Lung (tissue), 12 donors: ENCODE measurements around the gene PADI1. TPM values are rescaled to one million over a fixed set of nuclear protein-coding genes. Genes with fewer than 3 reads are reported as not detected.

Source experiments
- ATAC-seq: fragments of 200-7000 bp; cut with Tn5 transposase; one replicate; pipeline ENCODE4 v1.9.1; 2020; ENCODE audit warnings: moderate number of reproducible peaks; ENCODE audit not compliant: insufficient read depth, low FRiP score
- DNase-seq, 3 donors: peaks; one replicate each; pipeline ENCODE4 v3.0.0-alpha.2; 2013 to 2017
- H3K27ac ChIP-seq, 2 donors: one replicate each; pipeline ENCODE4 v1.5.1; 2013; ENCODE audit warnings: mild to moderate bottlenecking in 2 of 2, moderate library complexity in 2 of 2, control low read depth in 1 of 2, inconsistent platforms in 1 of 2, low read depth in 1 of 2, low read length in 1 of 2
- H3K27me3 ChIP-seq, 3 donors: one replicate each; pipeline ENCODE4 v1.5.1; 2013; ENCODE audit warnings: low read length in 2 of 3; ENCODE audit not compliant: control insufficient read depth in 3 of 3, insufficient read depth in 3 of 3
- H3K36me3 ChIP-seq, 4 donors: one replicate each; pipeline ENCODE4 v1.5.1; 2013; ENCODE audit warnings: low read length in 4 of 4, mild to moderate bottlenecking in 1 of 4, moderate library complexity in 1 of 4; ENCODE audit not compliant: control insufficient read depth in 4 of 4, insufficient read depth in 4 of 4
- H3K4me1 ChIP-seq, 5 donors: one replicate each; pipeline ENCODE4 v1.5.1; 2013; ENCODE audit warnings: low read length in 5 of 5, mild to moderate bottlenecking in 2 of 5, moderate library complexity in 1 of 5; ENCODE audit not compliant: control insufficient read depth in 5 of 5, insufficient read depth in 5 of 5
- H3K4me3 ChIP-seq: one replicate; pipeline ENCODE4 v1.5.1; 2013; ENCODE audit warnings: mild to moderate bottlenecking, control low read depth, moderate library complexity
- H3K9ac ChIP-seq, 2 donors: one replicate each; pipeline ENCODE4 v1.5.1; 2013; ENCODE audit warnings: low read length in 2 of 2, control low read depth in 1 of 2; ENCODE audit not compliant: insufficient read depth in 1 of 2
- H3K9me3 ChIP-seq, 4 donors: one replicate each; pipeline ENCODE4 v1.5.1; 2013; ENCODE audit warnings: low read length in 3 of 4, mild to moderate bottlenecking in 1 of 4, moderate library complexity in 1 of 4; ENCODE audit not compliant: control insufficient read depth in 4 of 4, insufficient read depth in 3 of 4
- WGBS, 2 donors: extraction: QIAGEN DNeasy Blood & Tissue Kit; methylation state at CpG; one replicate each; pipeline ENCODE4 v1.1.7; 2013; 5-methylcytosine and 5-hydroxymethylcytosine counted together
- polyA plus RNA-seq, 2 donors: library from polyadenylated mRNA; stranded (reverse); fragments of 200-250 nt; gene quantifications; one replicate each; pipeline ENCODE4 v1.2.1, GENCODE V29; 2013
- total RNA-seq, 2 donors: library from RNA; depleted of rRNA in 1 of 2; stranded (reverse); fragments of >200 nt in 1 of 2; gene quantifications; one replicate each; pipeline ENCODE4 v1.2.1, GENCODE V29; 2014 to 2021
- TF ChIP-seq, protein P1 (sequence below): IDR thresholded peaks from 2 replicates; pipeline ENCODE4 v1.5.1; 2012; ENCODE audit warnings: mild to moderate bottlenecking; ENCODE audit errors: control extremely low read depth, extremely low read depth
- donor health status: control.
- donor health status: control.
- donor health status: Bipolar disorder and iron deficiency.
- donor health status: healthy.
- donor health status: DM: yes; HTN: yes; CAD: no.

PADI1 gene
- total and polyA plus RNA-seq, 4 donors = 0.09 to 0.35 TPM; not detected in 2

DNA sequence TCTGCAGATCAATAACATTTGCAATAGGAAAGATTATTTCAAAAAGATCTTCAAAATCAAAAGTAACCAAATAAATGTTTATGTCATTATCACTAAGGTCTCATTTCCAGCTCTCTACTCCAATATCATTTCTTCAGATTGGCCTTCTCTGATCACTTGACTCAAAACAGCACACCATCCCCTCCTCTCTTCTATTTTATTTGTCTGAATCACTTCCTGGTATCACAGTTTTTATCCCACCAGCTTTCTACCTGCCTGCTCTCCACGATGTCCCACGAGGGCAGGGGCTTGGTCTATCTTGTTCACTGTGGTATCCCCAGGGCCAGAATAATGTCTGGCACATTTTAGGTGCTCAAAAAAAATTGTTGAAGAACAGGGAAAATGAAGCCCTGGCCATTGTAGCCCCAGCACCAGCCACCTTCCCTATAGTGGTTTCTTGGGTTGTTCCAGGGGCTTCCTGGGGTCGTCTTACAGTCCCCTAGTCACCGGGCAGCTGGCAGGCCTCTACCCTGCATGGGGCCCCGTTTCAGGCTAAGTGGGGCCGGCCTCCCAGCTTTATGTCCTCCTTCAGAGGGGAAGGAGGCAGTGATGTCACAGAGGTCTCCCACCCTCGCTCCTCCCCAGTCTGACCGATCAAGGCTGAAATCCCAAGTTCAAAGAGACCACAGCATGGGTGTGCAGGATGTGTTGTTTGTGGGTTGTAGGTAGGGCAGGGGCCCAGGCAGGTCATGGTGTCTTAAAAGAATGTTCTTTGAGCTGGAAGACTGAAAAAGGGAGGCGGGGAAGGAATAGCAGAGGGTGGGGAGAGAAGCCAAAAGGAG lies 3.5 kb upstream of the PADI1 start:
- Histone ChIP-seq H3K36me3 (no peaks in the 10 kb centered on the region), H3K4me3 (no peak overlapping the region), H3K4me1 (no peaks in the 10 kb centered on the region), H3K9me3 (no peaks in the 10 kb centered on the region), H3K9ac (no peak overlapping the region), H3K27ac (no peak overlapping the region), H3K27me3 (no peaks in the 10 kb centered on the region)
- TF ChIP-seq, protein P1, sequence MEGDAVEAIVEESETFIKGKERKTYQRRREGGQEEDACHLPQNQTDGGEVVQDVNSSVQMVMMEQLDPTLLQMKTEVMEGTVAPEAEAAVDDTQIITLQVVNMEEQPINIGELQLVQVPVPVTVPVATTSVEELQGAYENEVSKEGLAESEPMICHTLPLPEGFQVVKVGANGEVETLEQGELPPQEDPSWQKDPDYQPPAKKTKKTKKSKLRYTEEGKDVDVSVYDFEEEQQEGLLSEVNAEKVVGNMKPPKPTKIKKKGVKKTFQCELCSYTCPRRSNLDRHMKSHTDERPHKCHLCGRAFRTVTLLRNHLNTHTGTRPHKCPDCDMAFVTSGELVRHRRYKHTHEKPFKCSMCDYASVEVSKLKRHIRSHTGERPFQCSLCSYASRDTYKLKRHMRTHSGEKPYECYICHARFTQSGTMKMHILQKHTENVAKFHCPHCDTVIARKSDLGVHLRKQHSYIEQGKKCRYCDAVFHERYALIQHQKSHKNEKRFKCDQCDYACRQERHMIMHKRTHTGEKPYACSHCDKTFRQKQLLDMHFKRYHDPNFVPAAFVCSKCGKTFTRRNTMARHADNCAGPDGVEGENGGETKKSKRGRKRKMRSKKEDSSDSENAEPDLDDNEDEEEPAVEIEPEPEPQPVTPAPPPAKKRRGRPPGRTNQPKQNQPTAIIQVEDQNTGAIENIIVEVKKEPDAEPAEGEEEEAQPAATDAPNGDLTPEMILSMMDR = no peak
- ATAC-seq (no peak), DNase-seq (no peak)
- 47 to 52% methylated on average over 9 of the region's 9 CpGs for WGBS, 2 donors

DNA sequence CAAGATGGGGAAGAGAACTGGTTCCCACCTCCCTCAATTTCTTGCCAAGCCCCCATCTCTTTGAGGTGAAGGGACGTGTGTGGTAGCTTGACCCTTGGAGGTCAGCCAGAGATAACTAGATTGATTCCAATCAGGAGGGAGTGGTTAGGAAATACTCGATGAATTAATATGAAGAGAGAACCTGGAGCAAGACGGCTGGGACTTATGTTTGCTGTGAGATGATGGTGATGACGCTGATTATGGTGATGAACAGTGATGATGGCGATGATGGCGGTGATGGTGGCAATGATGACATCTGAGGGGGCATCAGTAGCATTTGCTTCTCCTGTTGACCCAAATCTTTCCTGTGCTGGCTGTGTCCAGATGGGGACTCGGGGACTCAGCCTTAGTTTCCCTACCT lies 724 bp downstream of the PADI1 start:
- H3K4me3 ChIP-seq = no peak overlapping the region
- H3K4me1 ChIP-seq = no peaks in the 10 kb centered on the region
- H3K36me3 ChIP-seq = no peaks in the 10 kb centered on the region
- no peak overlapping the region for H3K9ac ChIP-seq
- DNase-seq = no peak
- 88 to 95% methylated on average over 7 of the region's 7 CpGs for WGBS, 2 donors
- H3K27ac ChIP-seq = no peak overlapping the region
- ATAC-seq = no peak
- no peaks in the 10 kb centered on the region for H3K27me3 ChIP-seq
- TF ChIP-seq, protein P1 = no peak
- no peaks in the 10 kb centered on the region for H3K9me3 ChIP-seq

DNA sequence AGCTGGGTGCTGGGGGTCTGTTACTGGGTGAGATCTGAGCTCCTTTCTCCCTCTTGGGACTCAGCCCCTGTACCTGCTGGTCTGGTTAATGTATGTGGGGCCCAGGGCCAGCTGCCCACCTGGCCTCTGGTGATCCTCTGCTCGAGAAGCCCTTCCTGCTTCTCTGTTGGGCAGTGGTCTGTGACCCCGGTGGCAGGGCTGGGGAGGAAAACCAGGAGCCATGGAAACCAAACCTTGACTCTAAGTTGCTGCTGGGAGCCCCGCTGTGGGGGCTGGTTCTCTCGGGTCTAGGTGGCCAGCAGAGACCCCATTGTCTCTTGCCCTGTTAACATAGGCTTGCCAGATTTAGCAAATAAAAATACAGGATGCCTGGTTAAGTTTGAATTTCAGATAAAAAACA lies 1.3 kb downstream of the PADI1 start:
- DNase-seq (no peak), ATAC-seq (no peak)
- WGBS, 2 donors = 70 to 75% methylated on average over 4 of the region's 4 CpGs
- no peaks in the 10 kb centered on the region for H3K4me1 ChIP-seq
- TF ChIP-seq, protein P1 = no peak
- no peaks in the 10 kb centered on the region for H3K9me3 ChIP-seq
- H3K9ac ChIP-seq = no peak overlapping the region
- no peaks in the 10 kb centered on the region for H3K27me3 ChIP-seq
- H3K36me3 ChIP-seq = no peaks in the 10 kb centered on the region
- H3K27ac ChIP-seq = no peak overlapping the region
- H3K4me3 ChIP-seq = no peak overlapping the region

DNA sequence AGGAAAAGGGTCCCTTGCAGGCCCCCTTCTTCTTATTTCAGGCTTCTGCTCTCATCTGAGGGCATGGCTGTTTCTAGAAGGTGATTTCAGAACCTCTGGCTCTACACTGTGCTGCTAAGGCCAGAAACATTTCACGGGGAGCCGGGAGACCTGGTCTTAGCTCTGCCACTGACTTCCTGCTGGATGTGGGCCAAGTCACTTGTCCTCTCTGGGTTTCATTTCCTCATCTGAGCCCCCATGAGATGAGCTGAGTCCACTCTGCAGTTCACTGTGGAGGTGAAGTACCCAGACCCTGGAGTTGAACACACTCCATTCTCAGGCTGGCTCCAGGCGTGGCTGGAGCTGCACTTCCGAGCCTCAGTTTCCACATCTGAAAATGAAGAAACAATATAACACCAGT lies 2.1 kb downstream of the PADI1 start:
- Histone ChIP-seq H3K27me3 (no peaks in the 10 kb centered on the region), H3K36me3 (no peaks in the 10 kb centered on the region), H3K9me3 (no peaks in the 10 kb centered on the region), H3K27ac (no peak overlapping the region), H3K4me3 (no peak overlapping the region), H3K4me1 (peaks cover 0 to 3% (median 0%) of the 10 kb centered on the region in 5 donors), H3K9ac (no peak overlapping the region)
- peak; percentile 58 for ATAC-seq
- TF ChIP-seq, protein P1 = no peak
- WGBS, 2 donors = 21 to 34% methylated on average over 4 of the region's 4 CpGs
- peak; percentile 27 to 54 (median 38) for DNase-seq
